HG03135 (cell line): ENCODE data around the gene ABTB2.
"Not testable (repeated sequence)": the region's sequence is repeated elsewhere in the genome, so short reads cannot be mapped to it uniquely, and the experiment has no call there.

ENCODE experiments used
- ATAC-seq: cut with Tn5 transposase; IDR thresholded peaks from one replicate; pipeline ENCODE4 v1.9.1; 2021; ENCODE audit warnings: mild to moderate bottlenecking, moderate library complexity; ENCODE audit not compliant: unreplicated experiment

ABTB2 gene

GRCh38 chr11:34357701-34358257, at the start of gene ABTB2:
Gene ABTB2, minus strand, starts transcription at chr11:34358010.
- ATAC-seq, result peak; percentile 80

- no peak for ATAC-seq
Measured at GRCh38 chr11:34407121-34407813, 49.5 kb upstream of the ABTB2 start.

- no peak for ATAC-seq
Measured at GRCh38 chr11:34406413-34406812, 48.6 kb upstream of the ABTB2 start.

DNA sequence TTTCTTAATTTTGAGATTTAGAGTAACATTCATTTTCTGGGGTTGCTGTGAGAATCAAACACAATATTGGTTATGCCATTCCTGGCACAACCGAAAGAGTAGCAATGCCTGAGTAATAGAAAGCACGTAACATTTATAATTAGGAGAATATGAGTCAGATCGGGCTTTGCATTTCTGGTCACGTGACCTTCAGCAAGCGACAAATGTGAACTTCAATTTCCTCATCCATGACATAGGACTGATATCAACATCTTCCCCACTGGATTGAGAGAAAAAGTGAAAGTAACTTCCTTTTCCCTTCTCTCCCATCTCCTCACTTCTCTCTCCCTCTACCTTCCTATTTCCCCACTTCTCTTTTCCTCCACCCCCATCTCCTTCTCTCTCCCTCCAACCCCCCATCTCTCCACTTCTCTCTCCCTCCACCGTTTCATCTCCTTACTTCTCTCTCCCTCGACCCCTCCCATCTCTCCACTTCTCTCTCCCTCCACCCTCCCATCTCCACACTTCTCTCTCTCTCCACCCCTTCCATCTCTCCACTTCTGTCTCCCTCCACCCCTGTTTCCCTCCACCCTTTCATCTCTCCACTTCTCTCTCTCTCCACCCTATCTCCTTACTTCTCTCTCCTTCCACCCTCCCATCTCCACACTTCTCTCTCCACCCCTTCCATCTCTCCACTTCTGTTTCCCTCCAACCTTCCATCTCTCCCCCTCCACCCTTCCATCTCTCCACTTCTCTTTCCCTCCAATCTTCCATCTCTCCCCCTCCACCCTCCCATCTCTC, 47.5 kb upstream of the ABTB2 start:
- no peak for ATAC-seq

DNA sequence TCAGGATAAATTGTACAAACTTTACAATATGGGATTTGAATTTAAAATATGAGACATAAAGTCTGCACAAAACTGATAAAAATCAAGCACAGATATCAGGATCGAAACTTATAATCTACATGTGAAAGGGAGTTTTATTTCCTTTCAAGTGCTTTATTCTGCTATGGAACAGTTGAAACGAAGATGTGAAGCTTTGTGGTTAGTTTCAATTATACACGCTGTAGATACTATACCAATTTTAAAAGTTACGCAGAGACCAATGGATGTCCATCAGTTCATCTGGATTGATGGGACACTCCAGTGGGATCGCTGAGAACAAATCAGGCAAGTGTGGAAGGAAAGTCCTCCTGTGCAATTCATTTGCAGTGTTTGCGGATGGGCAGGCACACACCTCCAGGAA, 46.5 kb upstream of the ABTB2 start:
- no peak for ATAC-seq

GRCh38 chr11:34403431-34403830, 45.6 kb upstream of the ABTB2 start:
- ATAC-seq, result no peak

DNA sequence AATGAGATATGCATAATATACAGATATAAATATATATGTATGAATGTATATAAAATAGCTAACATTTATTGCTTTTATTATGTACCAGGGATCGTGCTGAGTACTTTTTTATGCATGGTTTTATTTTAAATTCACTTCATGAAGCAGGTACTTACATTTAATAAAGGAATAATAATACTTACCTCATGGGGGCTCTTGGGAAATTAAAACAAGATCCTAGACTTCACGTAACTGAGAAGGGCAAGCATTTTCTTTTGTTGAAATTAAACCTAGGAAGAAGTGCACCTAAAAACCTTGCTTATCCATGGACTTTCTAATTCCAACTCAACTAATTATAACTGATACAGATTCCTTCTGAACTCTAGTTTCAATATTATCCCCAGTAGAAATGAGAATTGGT, 40.0 kb upstream of the ABTB2 start:
- ATAC-seq, result no peak

GRCh38 chr11:34397120-34397519, 39.3 kb upstream of the ABTB2 start:
- ATAC-seq, result no peak

DNA sequence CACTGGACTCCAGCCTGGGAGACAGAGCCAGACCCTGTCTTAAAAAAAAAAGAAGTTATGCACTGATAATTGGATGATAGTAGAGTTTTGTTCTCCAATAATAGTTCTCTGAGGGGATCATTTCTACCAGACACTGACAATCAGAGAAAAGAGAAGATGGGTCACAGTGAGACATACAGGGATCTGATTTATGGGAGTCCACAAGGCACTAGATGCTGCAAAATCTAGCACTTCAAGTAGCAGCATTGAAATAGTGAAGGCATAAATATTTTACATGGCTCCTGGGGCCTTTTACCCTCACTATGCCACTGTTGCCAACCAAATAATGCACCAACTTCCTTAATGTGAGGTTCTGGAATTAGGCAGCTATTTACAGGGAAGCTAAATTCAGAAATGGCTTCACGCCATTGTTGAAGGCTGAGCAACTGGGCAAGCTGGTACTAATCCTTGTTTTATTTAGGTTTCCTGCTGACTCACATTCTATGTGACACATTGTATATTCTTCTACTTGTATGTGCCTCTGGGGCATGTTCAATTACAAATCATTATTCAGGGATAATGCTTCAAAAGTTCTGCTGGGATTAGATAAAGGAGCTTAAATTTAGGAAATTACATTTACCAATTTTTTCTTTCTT, 38.2 kb upstream of the ABTB2 start:
- ATAC-seq, result no peak

DNA sequence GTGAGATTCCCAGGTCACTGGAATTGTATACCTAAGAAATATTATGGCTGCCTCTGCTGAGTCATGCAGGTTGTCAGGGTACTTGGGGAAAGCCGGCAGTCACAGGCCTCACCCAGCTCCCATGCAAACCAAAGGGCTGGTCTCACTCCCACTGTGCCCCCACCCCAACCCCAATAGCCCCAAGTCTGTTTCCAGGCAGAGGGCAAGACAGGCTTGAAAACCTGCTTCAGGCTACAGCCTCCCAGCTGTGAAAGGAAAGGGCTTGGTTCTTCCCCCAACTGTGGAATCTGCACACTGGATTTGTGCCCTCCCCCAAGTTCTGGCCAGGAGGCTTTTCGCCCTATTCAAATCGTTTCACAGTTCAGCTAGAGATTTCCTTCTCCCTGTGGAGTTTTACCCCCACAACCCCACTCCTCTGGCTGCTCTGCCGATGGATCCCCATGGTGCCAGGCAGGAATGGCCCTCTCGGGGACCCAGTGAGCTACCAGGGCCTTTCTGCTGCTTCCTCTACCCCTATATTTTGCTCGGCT, 37.0 kb upstream of the ABTB2 start:
- no peak for ATAC-seq

DNA sequence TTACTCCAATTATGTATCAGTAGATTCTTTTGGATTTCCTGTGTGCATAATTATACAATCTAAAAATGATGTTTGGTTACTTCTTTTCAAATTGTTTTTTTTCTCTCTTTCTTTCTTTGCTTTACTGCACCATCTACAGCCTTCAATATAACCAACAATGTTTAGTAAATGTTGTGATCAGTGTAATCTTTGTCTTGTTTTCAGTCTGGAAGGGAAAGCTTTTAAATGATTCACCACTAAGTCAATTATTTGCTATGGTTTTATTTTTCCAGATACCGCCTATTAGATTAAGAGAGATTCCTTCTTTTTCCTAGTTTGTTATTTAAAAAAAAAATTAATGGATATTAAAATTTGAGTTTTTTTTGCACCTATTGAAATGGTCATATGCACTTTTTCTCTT, 29.8 kb upstream of the ABTB2 start:
- ATAC-seq, result no peak

GRCh38 chr11:34386356-34386755, 28.5 kb upstream of the ABTB2 start:
- not testable (repeated sequence) for ATAC-seq

DNA sequence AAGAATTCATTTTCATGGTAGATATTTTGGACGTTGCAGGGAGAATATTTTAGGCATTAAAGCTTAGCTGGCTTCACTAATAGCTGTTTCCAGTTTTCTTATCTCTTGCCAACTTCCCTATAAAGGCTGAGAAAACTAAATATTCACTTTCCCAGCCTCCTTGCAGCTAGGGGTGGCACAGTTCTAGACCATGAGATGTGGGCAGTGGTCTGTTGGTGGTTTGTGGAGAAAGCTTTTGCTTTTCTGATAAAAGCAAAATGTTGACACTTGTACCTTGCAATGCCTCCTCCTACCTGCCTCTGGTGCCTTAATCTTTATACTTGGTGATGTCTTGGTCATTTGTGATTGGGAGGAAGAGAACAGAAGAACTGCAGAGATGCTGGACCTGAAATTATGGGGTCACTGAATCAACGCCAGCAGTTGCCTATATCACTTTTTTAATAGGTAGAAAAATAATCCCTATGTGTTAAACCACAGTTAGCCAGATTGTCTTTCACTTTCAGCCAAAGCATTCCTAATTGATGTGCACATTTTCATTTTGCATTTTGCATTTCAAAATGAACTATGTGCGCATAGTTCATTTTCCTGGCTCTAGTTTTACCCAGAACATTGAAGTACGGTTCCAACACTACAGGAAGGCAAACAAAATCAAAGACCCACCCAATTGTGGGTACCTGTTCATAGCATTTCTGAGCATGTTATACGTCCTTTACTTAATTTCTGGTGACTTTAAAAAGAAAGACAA, 24.9 kb upstream of the ABTB2 start:
- ATAC-seq, result no peak

GRCh38 chr11:34381775-34382174, 24.0 kb upstream of the ABTB2 start:
- ATAC-seq, result no peak

DNA sequence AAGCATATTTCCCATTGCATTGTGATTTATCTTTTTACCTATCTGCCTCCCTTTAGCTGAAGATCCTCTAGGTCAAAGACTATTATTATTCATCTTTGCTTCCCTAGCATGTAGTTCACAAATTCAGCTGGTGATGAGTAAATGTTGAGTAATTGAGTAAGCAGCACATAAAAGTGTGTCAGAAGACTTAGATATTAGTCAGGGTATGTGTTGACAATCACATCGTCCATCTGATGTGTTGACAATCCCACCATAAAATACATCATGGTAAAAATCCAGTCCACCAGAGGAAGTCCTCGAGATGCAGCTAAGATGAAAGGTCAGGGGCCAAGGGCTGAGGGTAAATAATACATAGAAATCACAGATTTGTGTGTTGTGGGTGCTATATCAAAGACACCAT, 22.9 kb upstream of the ABTB2 start:
- ATAC-seq, result no peak

DNA sequence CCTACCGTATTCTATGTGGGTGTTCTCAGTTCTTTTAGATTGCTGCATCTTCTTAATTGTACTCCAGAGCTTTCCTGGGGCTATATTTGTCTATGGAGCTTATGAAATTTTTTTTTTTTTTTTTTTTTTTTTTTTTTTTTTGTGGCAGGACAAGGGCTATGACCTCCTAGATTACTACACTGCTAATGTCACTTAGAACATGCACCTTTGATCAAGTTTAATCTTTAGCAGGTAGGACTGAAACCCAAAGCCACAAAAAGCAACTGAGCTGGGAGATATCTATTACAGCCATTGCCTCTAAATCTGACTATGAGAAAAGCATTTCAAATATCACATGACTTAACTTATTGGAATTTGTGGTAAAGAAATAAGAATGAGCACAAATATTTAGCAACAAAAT, 21.7 kb upstream of the ABTB2 start:
- no peak for ATAC-seq

- ATAC-seq, result no peak
Measured at GRCh38 chr11:34379079-34379478, 21.3 kb upstream of the ABTB2 start.

DNA sequence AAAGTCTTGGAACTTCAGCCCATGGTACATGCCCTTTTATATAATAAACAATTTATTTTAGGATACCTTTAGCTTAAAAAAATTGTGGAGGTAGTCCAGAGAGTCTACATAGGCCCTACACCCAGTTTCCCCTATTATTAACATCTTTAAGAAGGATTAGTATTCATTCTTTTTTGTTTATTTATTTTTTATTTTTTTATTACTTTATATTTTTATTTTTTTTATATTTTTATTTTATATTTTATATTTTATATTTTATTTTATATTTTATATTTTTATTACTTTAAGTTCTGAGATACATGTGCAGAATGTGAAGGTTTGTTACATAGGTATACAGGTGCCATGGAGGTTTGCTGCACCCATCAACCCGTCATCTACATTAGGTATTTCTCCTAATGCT, 15.9 kb upstream of the ABTB2 start:
- no peak for ATAC-seq

- ATAC-seq, result no peak
Measured at GRCh38 chr11:34366522-34366921, 8.7 kb upstream of the ABTB2 start.

- no peak for ATAC-seq
Measured at GRCh38 chr11:34364102-34364501, 6.3 kb upstream of the ABTB2 start.
